Activated T-helper 2 cell treated with anti-CD3 and anti-CD28 coated beads, Interferon-gamma antibody, Interleukin-2, Interleukin-4, amounts not matched to agents 10 μg/mL and 5 μg/mL and 100 μg/mL, durations not matched to agents 14 hours and 24 hours and 36 hours (primary cell): ENCODE measurements around the gene UVRAG. TPM values are rescaled to one million over a fixed set of nuclear protein-coding genes. Genes with fewer than 3 reads are reported as not detected.

Source experiments
- DNase-seq: peaks from one replicate; pipeline ENCODE4 v3.0.0; 2021; ENCODE audit warnings: low spot score
- H3K27ac Mint-ChIP-seq: one replicate; pipeline ENCODE4 v1.8.0; 2021; ENCODE audit warnings: mixed read lengths
- H3K27me3 Mint-ChIP-seq: one replicate; pipeline ENCODE4 v1.8.0; 2021; ENCODE audit warnings: low read depth, mixed read lengths
- H3K36me3 Mint-ChIP-seq: one replicate; pipeline ENCODE4 v1.8.0; 2021; ENCODE audit warnings: low read depth, mixed read lengths
- H3K4me1 Mint-ChIP-seq: one replicate; pipeline ENCODE4 v1.8.0; 2021; ENCODE audit warnings: low read depth, mixed read lengths
- H3K4me3 Mint-ChIP-seq: one replicate; pipeline ENCODE4 v1.8.0; 2021; ENCODE audit warnings: low read depth, mild to moderate bottlenecking, moderate library complexity, mixed read lengths
- H3K9me3 Mint-ChIP-seq: one replicate; pipeline ENCODE4 v1.8.0; 2021; ENCODE audit warnings: mixed read lengths
- intact Hi-C: fragments of 100-400 bp; cut with micrococcal nuclease; formaldehyde crosslinking; loops from one replicate; pipeline ENCODE4 v1.15.1; 2023
- total RNA-seq: library from RNA; stranded (reverse); gene quantifications from 2 replicates; pipeline ENCODE4 v1.2.3, GENCODE V29; 2022

UVRAG gene
- total RNA-seq, 1 donor from 2014 or later = 23.3 TPM

GRCh38 chr11:76151556-76152085 is 336.6 kb downstream of the UVRAG start:
- Mint-ChIP-seq H3K27ac (no peak overlapping the region), H3K27me3 (peaks cover 32% of the 10 kb centered on the region), H3K4me1 (peaks cover 16% of the 10 kb centered on the region), H3K4me3 (peak overlapping the region; percentile 55), H3K9me3 (no peaks in the 10 kb centered on the region), H3K36me3 (no peaks in the 10 kb centered on the region)
- intact Hi-C loops = loop anchor here (1.0 to 2.0 kb wide), 3 partner anchors 255 to 428 kb away; no protein-coding TSS in a partner anchor
- DNase-seq = no peak

- intact Hi-C loops = loop anchor here (1.0 to 2.0 kb wide), 3 partner anchors 256 to 429 kb away; no protein-coding TSS in a partner anchor
- DNase-seq = peak; percentile 71
- Mint-ChIP-seq H3K9me3 (no peaks in the 10 kb centered on the region), H3K27ac (no peak overlapping the region), H3K36me3 (no peaks in the 10 kb centered on the region), H3K27me3 (peaks cover 32% of the 10 kb centered on the region), H3K4me3 (peak overlapping the region; percentile 55), H3K4me1 (peaks cover 16% of the 10 kb centered on the region)
Observed at GRCh38 chr11:76152086-76152681, 337.2 kb downstream of the UVRAG start.

GRCh38 chr11:76152741-76153570 is 337.9 kb downstream of the UVRAG start:
- no peak overlapping the region for H3K27ac Mint-ChIP-seq
- H3K36me3 Mint-ChIP-seq = no peaks in the 10 kb centered on the region
- H3K4me1 Mint-ChIP-seq = peaks cover 16% of the 10 kb centered on the region
- intact Hi-C loops = loop anchor here (1.0 to 2.0 kb wide), 3 partner anchors 257 to 430 kb away; no protein-coding TSS in a partner anchor
- H3K27me3 Mint-ChIP-seq = peaks cover 32% of the 10 kb centered on the region
- DNase-seq = no peak
- peak overlapping the region; percentile 55 for H3K4me3 Mint-ChIP-seq
- H3K9me3 Mint-ChIP-seq = no peaks in the 10 kb centered on the region

DNA sequence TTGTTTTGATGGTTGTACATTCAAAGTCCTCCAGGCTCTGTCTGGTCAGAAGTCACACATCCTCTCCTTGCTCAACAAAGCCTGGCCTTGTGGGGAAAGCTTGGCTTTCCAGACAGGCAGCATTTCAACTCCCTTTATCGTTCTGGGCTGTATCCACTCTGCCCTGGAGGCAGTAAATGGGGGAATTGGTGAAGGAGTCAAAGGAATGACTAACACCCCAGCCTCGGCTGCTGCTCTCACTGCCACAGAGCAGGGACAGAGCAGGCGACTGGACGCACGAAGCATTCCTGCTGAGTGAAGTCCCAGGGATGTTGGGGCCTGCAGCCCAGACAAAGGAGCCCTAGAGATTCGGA is 338.5 kb downstream of the UVRAG start:
- Mint-ChIP-seq H3K36me3 (no peaks in the 10 kb centered on the region), H3K27me3 (peaks cover 32% of the 10 kb centered on the region), H3K4me3 (peak overlapping the region; percentile 16), H3K4me1 (peaks cover 16% of the 10 kb centered on the region), H3K27ac (no peak overlapping the region), H3K9me3 (no peaks in the 10 kb centered on the region)
- intact Hi-C loops = loop anchor here (2.0 kb wide), 1 partner anchor 351 kb away; no protein-coding TSS in a partner anchor
- DNase-seq = no peak

DNA sequence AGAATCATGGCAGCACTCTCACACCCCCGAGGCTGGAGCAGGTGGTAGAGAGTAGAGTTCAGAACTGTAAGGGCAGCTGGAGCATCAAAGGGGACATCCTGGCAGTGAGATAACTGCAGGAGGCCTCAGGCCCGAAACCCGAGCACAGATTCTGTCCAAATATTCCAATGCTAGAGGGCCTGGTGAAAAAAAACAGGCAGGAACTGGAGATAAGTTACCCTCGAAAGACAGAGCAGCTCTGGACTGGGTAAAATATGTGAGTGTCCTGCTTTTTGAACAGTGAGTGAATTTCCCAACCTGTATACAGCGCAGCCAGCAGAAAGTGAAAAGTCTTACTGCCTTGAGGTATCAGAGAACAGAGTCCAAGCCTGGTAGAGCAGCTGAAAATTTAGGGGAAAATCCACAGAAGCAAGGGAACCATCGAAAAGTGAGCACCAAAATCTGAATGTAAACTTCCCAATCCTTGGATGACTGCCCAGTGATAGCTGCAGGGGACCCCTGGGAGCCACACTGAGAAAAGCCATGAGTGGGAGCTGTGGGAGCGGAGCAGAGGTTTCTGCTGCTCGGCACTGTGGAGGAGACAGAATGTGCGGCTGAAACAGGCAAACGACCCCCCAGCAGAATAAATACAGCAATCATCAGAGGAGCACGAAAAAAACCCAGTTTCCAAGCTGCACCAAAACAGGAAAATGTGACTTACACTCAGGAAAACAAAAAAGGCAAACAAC is 340.7 kb downstream of the UVRAG start:
- DNase-seq = no peak
- Mint-ChIP-seq H3K36me3 (no peaks in the 10 kb centered on the region), H3K4me3 (no peak overlapping the region), H3K27ac (no peak overlapping the region), H3K4me1 (peaks cover 16% of the 10 kb centered on the region), H3K27me3 (peaks cover 29% of the 10 kb centered on the region), H3K9me3 (no peaks in the 10 kb centered on the region)
- intact Hi-C loops = no loop called here

DNA sequence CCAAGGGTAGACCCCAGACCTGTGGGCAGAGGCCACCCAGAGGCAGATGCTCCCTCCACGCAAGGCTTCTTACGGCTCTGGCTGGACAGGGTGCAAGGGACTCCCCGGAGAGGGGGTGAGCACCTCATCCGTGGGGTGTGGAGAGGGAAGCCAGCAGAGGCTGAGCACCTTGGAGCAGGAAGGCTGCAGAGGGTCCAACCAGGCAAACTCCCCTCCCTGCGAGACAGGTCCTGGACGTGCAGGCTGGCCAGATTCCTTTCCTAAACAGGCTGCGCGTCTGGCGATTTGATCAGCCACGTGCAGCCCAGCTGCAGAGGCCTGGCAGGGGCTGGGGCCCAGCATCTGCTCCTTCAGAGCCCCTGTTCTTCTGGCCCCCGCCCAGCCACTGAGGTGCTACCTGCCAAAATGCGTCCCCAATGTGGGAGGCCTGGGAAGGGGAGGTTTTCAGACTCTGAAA is 342.0 kb downstream of the UVRAG start:
- H3K4me1 Mint-ChIP-seq = peaks cover 13% of the 10 kb centered on the region
- no peaks in the 10 kb centered on the region for H3K36me3 Mint-ChIP-seq
- DNase-seq = no peak
- no peak overlapping the region for H3K27ac Mint-ChIP-seq
- peaks cover 22% of the 10 kb centered on the region for H3K27me3 Mint-ChIP-seq
- no peaks in the 10 kb centered on the region for H3K9me3 Mint-ChIP-seq
- H3K4me3 Mint-ChIP-seq = no peak overlapping the region
- intact Hi-C loops = no loop called here

DNA sequence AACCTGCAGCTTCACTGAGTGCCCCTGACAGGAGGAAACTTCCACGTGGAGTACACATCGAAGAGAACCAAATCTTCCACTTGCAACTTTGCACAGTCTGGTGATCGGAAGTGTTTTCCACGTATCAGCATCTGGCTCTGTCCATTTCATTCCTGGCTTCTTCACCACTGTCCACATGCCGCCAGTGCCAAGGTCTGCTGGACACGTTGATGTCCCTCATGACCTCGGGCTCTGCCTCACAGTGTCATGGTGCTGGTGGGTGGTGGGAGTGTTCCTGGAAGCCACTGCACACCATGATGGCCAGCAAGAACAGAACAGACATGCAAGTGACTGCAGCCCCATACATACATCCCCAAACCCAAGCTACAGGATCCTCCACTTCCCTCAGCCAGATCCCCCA is 342.9 kb downstream of the UVRAG start:
- H3K9me3 Mint-ChIP-seq = no peaks in the 10 kb centered on the region

DNA sequence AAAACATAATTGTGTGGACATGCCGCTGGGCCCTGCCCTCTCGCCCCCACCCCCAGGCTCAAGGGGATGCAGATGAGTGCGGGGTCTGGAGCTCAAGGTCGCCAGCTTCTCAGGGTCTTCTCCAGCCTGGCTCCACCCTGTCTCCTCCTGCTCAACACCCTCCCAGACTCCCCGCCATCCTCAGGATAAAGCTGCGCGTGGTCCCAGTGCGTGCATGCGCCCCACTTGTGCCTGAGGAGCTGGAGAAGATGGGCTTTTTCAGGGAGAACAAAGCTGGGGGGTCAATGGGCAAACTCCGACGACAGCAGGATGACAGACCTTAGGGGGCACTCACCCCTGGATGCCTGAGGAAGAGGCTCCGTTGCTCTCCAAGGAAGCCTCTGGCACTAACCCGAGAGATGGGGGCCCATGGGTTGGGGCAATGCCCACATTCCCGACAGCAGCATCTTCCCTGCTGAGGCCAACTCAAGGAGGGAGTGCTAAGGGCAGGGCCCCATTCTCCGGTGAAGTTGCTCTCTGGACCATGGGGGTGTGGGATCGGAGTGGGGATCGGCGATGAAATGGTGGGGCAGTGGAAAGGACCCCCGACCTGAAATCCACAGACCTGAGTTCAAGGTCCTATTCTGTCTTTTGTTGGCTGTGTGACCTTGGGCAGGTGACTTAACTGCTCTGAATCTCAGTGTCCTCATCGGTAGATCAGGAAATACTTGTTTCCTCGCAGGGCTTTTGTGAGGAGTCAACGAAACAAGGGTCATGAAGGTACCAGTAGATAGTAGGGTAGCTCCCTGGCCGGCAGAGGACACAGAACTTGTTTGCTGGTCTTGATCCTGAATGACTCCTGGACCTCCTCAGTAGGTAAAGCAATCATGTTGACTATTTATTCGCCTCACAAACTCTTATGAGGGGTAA is 343.6 kb downstream of the UVRAG start:
- no peaks in the 10 kb centered on the region for H3K36me3 Mint-ChIP-seq
- no peaks in the 10 kb centered on the region for H3K4me1 Mint-ChIP-seq
- H3K4me3 Mint-ChIP-seq = no peak overlapping the region
- intact Hi-C loops = no loop called here
- no peaks in the 10 kb centered on the region for H3K9me3 Mint-ChIP-seq
- H3K27me3 Mint-ChIP-seq = peaks cover 8% of the 10 kb centered on the region
- DNase-seq = no peak
- H3K27ac Mint-ChIP-seq = no peak overlapping the region

More for the DNA sequence above, 342.9 kb downstream of the UVRAG start:
- peaks cover 14% of the 10 kb centered on the region for H3K27me3 Mint-ChIP-seq
- no peaks in the 10 kb centered on the region for H3K36me3 Mint-ChIP-seq
- intact Hi-C loops = no loop called here
- H3K27ac Mint-ChIP-seq = no peak overlapping the region
- H3K4me1 Mint-ChIP-seq = peaks cover 6% of the 10 kb centered on the region
- DNase-seq = no peak
- H3K4me3 Mint-ChIP-seq = no peak overlapping the region

DNA sequence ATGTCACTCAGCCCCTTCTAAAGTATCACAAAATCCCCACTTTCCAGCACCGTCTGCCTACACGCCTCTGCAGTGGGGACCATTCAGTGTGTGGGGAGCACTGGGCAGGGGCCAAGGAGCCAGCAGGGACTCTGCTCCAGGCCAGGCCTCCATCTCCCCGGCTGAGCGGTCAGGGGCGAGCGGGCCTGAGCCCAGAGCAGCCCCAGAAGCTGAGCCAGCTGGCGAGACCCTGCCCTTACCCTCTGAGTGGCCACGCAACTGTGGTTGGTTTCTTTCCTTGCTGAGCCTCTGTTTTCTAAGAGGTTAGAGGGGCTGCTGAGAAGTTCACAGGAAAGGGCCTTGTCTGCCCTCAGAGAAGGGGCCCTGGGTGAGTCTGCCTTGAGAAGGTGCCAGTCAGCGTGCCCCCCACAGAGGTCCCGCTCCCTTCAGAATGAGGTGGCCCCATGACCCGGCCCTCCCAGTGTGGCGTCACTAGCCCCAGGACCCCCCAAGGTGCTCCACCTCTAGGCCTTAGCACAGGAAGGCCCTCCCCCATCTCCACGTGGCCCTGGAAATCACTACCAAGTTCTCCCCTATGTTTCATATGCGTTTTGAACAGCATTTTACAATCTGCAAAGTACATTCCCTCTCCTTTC is 344.4 kb downstream of the UVRAG start:
- intact Hi-C loops = no loop called here
- no peaks in the 10 kb centered on the region for H3K9me3 Mint-ChIP-seq
- no peak for DNase-seq
- no peaks in the 10 kb centered on the region for H3K36me3 Mint-ChIP-seq
- H3K27me3 Mint-ChIP-seq = peaks cover 5% of the 10 kb centered on the region
- no peak overlapping the region for H3K27ac Mint-ChIP-seq
- H3K4me3 Mint-ChIP-seq = no peak overlapping the region
- no peaks in the 10 kb centered on the region for H3K4me1 Mint-ChIP-seq

- H3K27ac Mint-ChIP-seq = no peak overlapping the region
- peaks cover 5% of the 10 kb centered on the region for H3K27me3 Mint-ChIP-seq
- H3K4me3 Mint-ChIP-seq = no peak overlapping the region
- intact Hi-C loops = no loop called here
- DNase-seq = no peak
- no peaks in the 10 kb centered on the region for H3K4me1 Mint-ChIP-seq
- H3K36me3 Mint-ChIP-seq = no peaks in the 10 kb centered on the region
- H3K9me3 Mint-ChIP-seq = no peaks in the 10 kb centered on the region
Observed at GRCh38 chr11:76159983-76160661, 345.1 kb downstream of the UVRAG start.

GRCh38 chr11:76160856-76161255 is 345.8 kb downstream of the UVRAG start:
- no peak for DNase-seq
- Mint-ChIP-seq H3K27ac (no peak overlapping the region), H3K4me3 (no peak overlapping the region), H3K27me3 (peaks cover 4% of the 10 kb centered on the region), H3K4me1 (no peaks in the 10 kb centered on the region), H3K9me3 (no peaks in the 10 kb centered on the region), H3K36me3 (no peaks in the 10 kb centered on the region)
- intact Hi-C loops = no loop called here
